Activated B cell treated with CpG ODN at 0.5 μM for 24 hours (primary cell): ENCODE measurements around the gene LMO7. TPM values are rescaled to one million over a fixed set of nuclear protein-coding genes. Genes with fewer than 3 reads are reported as not detected.
A peak's percentile ranks its signal among the peaks of the same experiment; 100 is the strongest.

ENCODE experiments used
- ATAC-seq: fragments of 200-7000 bp; cut with Tn5 transposase; one replicate; pipeline ENCODE4 v1.10.0; 2021; ENCODE audit warnings: low read depth, mild to moderate bottlenecking, moderate library complexity
- CTCF ChIA-PET: fragments of 350-600 bp; sonication (Branson Sonifier 250); formaldehyde crosslinking; loops from one replicate; lab custom pipeline; 2021; ENCODE audit warnings: antibody characterized with exemption; lab: Charles Lee
- POLR2A ChIA-PET: fragments of 350-600 bp; sonication (Branson Sonifier 250); formaldehyde crosslinking; loops from one replicate; lab custom pipeline; 2021; ENCODE audit warnings: antibody characterized with exemption; lab: Charles Lee
- DNase-seq: peaks from one replicate; pipeline ENCODE4 v3.0.0; 2022
- H3K27ac Mint-ChIP-seq: one replicate; pipeline ENCODE4 v1.8.0; 2020; ENCODE audit warnings: mixed read lengths
- H3K27me3 Mint-ChIP-seq: one replicate; pipeline ENCODE4 v1.8.0; 2021; ENCODE audit warnings: mixed read lengths
- H3K36me3 Mint-ChIP-seq: one replicate; pipeline ENCODE4 v1.8.0; 2021; ENCODE audit warnings: low read depth, mixed read lengths
- H3K4me1 Mint-ChIP-seq: one replicate; pipeline ENCODE4 v1.8.0; 2021; ENCODE audit warnings: mixed read lengths
- H3K4me3 Mint-ChIP-seq: one replicate; pipeline ENCODE4 v1.8.0; 2020; ENCODE audit warnings: mild to moderate bottlenecking, mixed read lengths
- H3K9me3 Mint-ChIP-seq: one replicate; pipeline ENCODE4 v1.8.0; 2020; ENCODE audit warnings: mixed read lengths
- CTCF ChIP-seq: fragments of 200-600 bp; IDR thresholded peaks from one replicate; pipeline ENCODE4 v1.8.0; 2022; ENCODE audit warnings: antibody characterized with exemption, mild to moderate bottlenecking
- intact Hi-C: fragments of 100-400 bp; cut with micrococcal nuclease; formaldehyde crosslinking; loops from one replicate; pipeline ENCODE4 v1.15.1; 2024
- total RNA-seq: library from RNA; stranded (reverse); gene quantifications from 2 replicates; pipeline ENCODE4 v1.2.3, GENCODE V29; 2022

Gene LMO7
- total RNA-seq, 1 donor from 2014 or later, result 19.5 TPM

- H3K27ac Mint-ChIP-seq, result no peak overlapping the region
- no peak for TF ChIP-seq CTCF
- DNase-seq, result no peak
- H3K27me3 Mint-ChIP-seq, result no peaks in the 10 kb centered on the region
- H3K36me3 Mint-ChIP-seq, result no peaks in the 10 kb centered on the region
- ATAC-seq, result no peak
- ChIA-PET CTCF (no interaction called here), POLR2A (no interaction called here)
- intact Hi-C loops, result no loop called here
- peaks cover 25% of the 10 kb centered on the region for H3K4me1 Mint-ChIP-seq
- H3K9me3 Mint-ChIP-seq, result no peaks in the 10 kb centered on the region
- H3K4me3 Mint-ChIP-seq, result no peak overlapping the region
Measured at GRCh38 chr13:75643182-75643581, 7.1 kb downstream of the LMO7 start.

- ChIA-PET CTCF (no interaction called here), POLR2A (no interaction called here)
- Mint-ChIP-seq H3K27me3 (no peaks in the 10 kb centered on the region), H3K27ac (no peak overlapping the region), H3K4me1 (peaks cover 30% of the 10 kb centered on the region), H3K9me3 (no peaks in the 10 kb centered on the region), H3K36me3 (no peaks in the 10 kb centered on the region), H3K4me3 (no peak overlapping the region)
- no peak for TF ChIP-seq CTCF
- no peak for ATAC-seq
- intact Hi-C loops, result no loop called here
- DNase-seq, result no peak
Measured at GRCh38 chr13:75643693-75644092, 7.6 kb downstream of the LMO7 start.

- ChIA-PET POLR2A (no interaction called here), CTCF (no interaction called here)
- intact Hi-C loops, result loop anchor here (5.0 kb wide), 1 partner anchor 1358 kb away; no protein-coding TSS in a partner anchor
- no peaks in the 10 kb centered on the region for H3K36me3 Mint-ChIP-seq
- no peak overlapping the region for H3K27ac Mint-ChIP-seq
- ATAC-seq (no peak), DNase-seq (no peak)
- H3K4me3 Mint-ChIP-seq, result no peak overlapping the region
- H3K4me1 Mint-ChIP-seq, result peaks cover 33% of the 10 kb centered on the region
- H3K27me3 Mint-ChIP-seq, result no peaks in the 10 kb centered on the region
- TF ChIP-seq CTCF, result no peak
- H3K9me3 Mint-ChIP-seq, result no peaks in the 10 kb centered on the region
Measured at GRCh38 chr13:75645141-75645540, 9.0 kb downstream of the LMO7 start.

- Mint-ChIP-seq H3K27ac (peak overlapping the region; percentile 84), H3K27me3 (no peaks in the 10 kb centered on the region), H3K4me3 (peak overlapping the region; percentile 33), H3K36me3 (no peaks in the 10 kb centered on the region), H3K4me1 (peaks cover 33% of the 10 kb centered on the region), H3K9me3 (no peaks in the 10 kb centered on the region)
- ChIA-PET POLR2A (interaction anchor here (0.6 to 0.8 kb wide), 3 partner anchors 38 to 1797 kb away, joined by 3 read pairs; no protein-coding TSS in a partner anchor), CTCF (interaction anchor here (1.3 kb wide), 1 partner anchor 49 kb away, joined by 4 read pairs; no protein-coding TSS in a partner anchor)
- ATAC-seq (peak; percentile 90), DNase-seq (no peak)
- intact Hi-C loops, result loop anchor here (1.0 to 5.0 kb wide), 2 partner anchors 11 to 1360 kb away; partner anchors contain the start of gene LMO7
- no peak for TF ChIP-seq CTCF
Measured at GRCh38 chr13:75647126-75647784, 11.1 kb downstream of the LMO7 start.

- Mint-ChIP-seq H3K36me3 (no peaks in the 10 kb centered on the region), H3K9me3 (no peaks in the 10 kb centered on the region), H3K4me1 (peaks cover 33% of the 10 kb centered on the region), H3K27ac (no peak overlapping the region), H3K27me3 (no peaks in the 10 kb centered on the region), H3K4me3 (no peak overlapping the region)
- intact Hi-C loops, result loop anchor here (5.0 kb wide), 1 partner anchor 1361 kb away; no protein-coding TSS in a partner anchor
- ChIA-PET CTCF (interaction anchor here (1.3 kb wide), 1 partner anchor 47 kb away, joined by 4 read pairs; no protein-coding TSS in a partner anchor), POLR2A (no interaction called here)
- no peak for ATAC-seq
- TF ChIP-seq CTCF, result no peak
- no peak for DNase-seq
Measured at GRCh38 chr13:75648446-75648845, 12.3 kb downstream of the LMO7 start.
